Caco-2 (cell line): Measurements from ENCODE around the gene LY9. TPM values are rescaled to one million over a fixed set of nuclear protein-coding genes. Genes with fewer than 3 reads are reported as not detected.

ENCODE experiments used
- BruUV-seq: library from RNA; stranded (reverse); fragments of 400-500 nt; replicated peaks from 2 replicates; lab custom pipeline; 2021; lab: Mats Ljungman, UMichigan
- CTCF ChIA-PET: fragments of 300-600 bp; sonication (Branson Sonifier 250); formaldehyde crosslinking; loops from one replicate; lab custom pipeline; 2022; ENCODE audit warnings: antibody characterized with exemption; lab: Charles Lee
- POLR2A ChIA-PET: fragments of 300-600 bp; sonication (Branson Sonifier 250); formaldehyde crosslinking; loops from one replicate; lab custom pipeline; 2022; ENCODE audit warnings: antibody characterized with exemption; lab: Charles Lee
- DNase-seq, 2 experiments: peaks; one replicate each; pipeline versions ENCODE4 v3.0.0 to v3.0.0-alpha.2; 2020 to 2022
- H3K27me3 ChIP-seq: replicated peaks from 2 replicates; pipeline ENCODE4 v1.6.0; 2011; ENCODE audit warnings: low read length; ENCODE audit not compliant: control insufficient read depth, insufficient read depth
- H3K36me3 ChIP-seq: 2 replicates; pipeline ENCODE4 v1.5.1; 2011; ENCODE audit warnings: low read length; ENCODE audit not compliant: control insufficient read depth, insufficient read depth
- H3K4me1 ChIP-seq: fragments of 250-450 bp; sonication (Bioruptor Pico); 2 replicates; pipeline ENCODE4 v1.5.1; 2020; ENCODE audit warnings: mild to moderate bottlenecking
- H3K4me3 ChIP-seq: 2 replicates; pipeline ENCODE4 v1.5.1; 2011; ENCODE audit warnings: low read depth, mild to moderate bottlenecking, control low read depth, low read length
- H3K9me3 ChIP-seq: fragments of 250-450 bp; sonication (Bioruptor Pico); 2 replicates; pipeline ENCODE4 v1.5.1; 2020; ENCODE audit warnings: mild to moderate bottlenecking, moderate library complexity
- H3K27ac Mint-ChIP-seq: one replicate; pipeline ENCODE4 v1.8.0; 2022; ENCODE audit warnings: mixed read lengths; ENCODE audit not compliant: unreplicated experiment
- H3K27me3 Mint-ChIP-seq: one replicate; pipeline ENCODE4 v1.8.0; 2022; ENCODE audit warnings: mixed read lengths; ENCODE audit not compliant: insufficient read depth, unreplicated experiment
- H3K36me3 Mint-ChIP-seq: one replicate; pipeline ENCODE4 v1.8.0; 2022; ENCODE audit warnings: mild to moderate bottlenecking, mixed read lengths; ENCODE audit not compliant: insufficient read depth, unreplicated experiment
- H3K4me1 Mint-ChIP-seq: one replicate; pipeline ENCODE4 v1.8.0; 2022; ENCODE audit warnings: low read depth, mixed read lengths; ENCODE audit not compliant: unreplicated experiment
- H3K4me3 Mint-ChIP-seq: one replicate; pipeline ENCODE4 v1.8.0; 2022; ENCODE audit warnings: mild to moderate bottlenecking, moderate library complexity, mixed read lengths; ENCODE audit not compliant: unreplicated experiment
- H3K9me3 Mint-ChIP-seq: one replicate; pipeline ENCODE4 v1.8.0; 2022; ENCODE audit warnings: mixed read lengths; ENCODE audit not compliant: unreplicated experiment
- CTCF ChIP-seq, 2 experiments: fragments of 200-600 bp in 1 of 2; IDR thresholded peaks; 1 replicate in 1 of 2; 2 replicates in 1 of 2; pipeline versions ENCODE4 v1.5.1 to v1.8.0; 2011 to 2022; ENCODE audit warnings: antibody characterized with exemption in 1 of 2, control low read depth in 1 of 2, inconsistent platforms in 1 of 2, low read depth in 1 of 2, low read length in 1 of 2, mild to moderate bottlenecking in 1 of 2, moderate library complexity in 1 of 2; ENCODE audit not compliant: insufficient read depth in 1 of 2, severe bottlenecking in 1 of 2, unreplicated experiment in 1 of 2
- intact Hi-C: fragments of 100-400 bp; cut with micrococcal nuclease; formaldehyde crosslinking; loops from one replicate; pipeline ENCODE4 v1.10.0; 2022; ENCODE audit not compliant: unreplicated experiment
- total RNA-seq: library from RNA; stranded (reverse); gene quantifications from 2 replicates; pipeline ENCODE4 v1.2.3, GENCODE V29; 2022

Gene LY9
- total RNA-seq, 1 experiment from 2014 or later = not detected

- no peak overlapping the region for H3K4me3 ChIP-seq
- no peak for DNase-seq
- H3K4me1 ChIP-seq = no peaks in the 10 kb centered on the region
- no peaks in the 10 kb centered on the region for H3K36me3 Mint-ChIP-seq
- H3K4me1 Mint-ChIP-seq = no peaks in the 10 kb centered on the region
- no peak overlapping the region for H3K27ac Mint-ChIP-seq
- H3K4me3 Mint-ChIP-seq = no peak overlapping the region
- POLR2A ChIA-PET = no interaction called here
- intact Hi-C loops = no loop called here
- no TSS peak for BruUV-seq
- no peaks in the 10 kb centered on the region for H3K36me3 ChIP-seq
- H3K9me3 ChIP-seq = peaks cover 3% of the 10 kb centered on the region; the same call in 1 of the 2 replicates
- TF ChIP-seq CTCF (IDR thresholded peaks at IDR 0.05; ENCODE audit: insufficient read depth in 1 of 2, low read depth in 1 of 2, low read length in 1 of 2, severe bottlenecking in 1 of 2, unreplicated experiment in 1 of 2) = no peak
- H3K9me3 Mint-ChIP-seq = no peaks in the 10 kb centered on the region
- peaks cover 5% of the 10 kb centered on the region for H3K27me3 Mint-ChIP-seq
- no peaks in the 10 kb centered on the region for H3K27me3 ChIP-seq
- CTCF ChIA-PET = interaction anchor here (0.6 kb wide), 1 partner anchor 10 kb away, joined by 3 read pairs; no protein-coding TSS in a partner anchor
These were observed 40.5 kb upstream of the LY9 start for GRCh38 chr1:160755461-160755860.

GRCh38 chr1:160755911-160756848 is 39.8 kb upstream of the LY9 start:
- ChIA-PET CTCF (no interaction called here), POLR2A (no interaction called here)
- TF ChIP-seq CTCF (IDR thresholded peaks at IDR 0.05; ENCODE audit: insufficient read depth in 1 of 2, low read depth in 1 of 2, low read length in 1 of 2, severe bottlenecking in 1 of 2, unreplicated experiment in 1 of 2) = no peak
- no peak overlapping the region for H3K27ac Mint-ChIP-seq
- H3K9me3 Mint-ChIP-seq = no peaks in the 10 kb centered on the region
- no peak for DNase-seq
- BruUV-seq = no TSS peak
- no peaks in the 10 kb centered on the region for H3K36me3 ChIP-seq
- no peak overlapping the region for H3K4me3 Mint-ChIP-seq
- no peaks in the 10 kb centered on the region for H3K36me3 Mint-ChIP-seq
- H3K4me1 ChIP-seq = no peaks in the 10 kb centered on the region
- H3K4me1 Mint-ChIP-seq = no peaks in the 10 kb centered on the region
- peaks cover 5% of the 10 kb centered on the region for H3K27me3 Mint-ChIP-seq
- H3K27me3 ChIP-seq = no peaks in the 10 kb centered on the region
- peaks cover 3% of the 10 kb centered on the region; the same call in 1 of the 2 replicates for H3K9me3 ChIP-seq
- no peak overlapping the region for H3K4me3 ChIP-seq
- intact Hi-C loops = no loop called here

- peaks cover 3% of the 10 kb centered on the region; the same call in 1 of the 2 replicates for H3K9me3 ChIP-seq
These were observed 39.1 kb upstream of the LY9 start for GRCh38 chr1:160756849-160757201.

More at GRCh38 chr1:160756849-160757201, 39.1 kb upstream of the LY9 start:
- H3K4me3 ChIP-seq = no peak overlapping the region
- Mint-ChIP-seq H3K4me3 (no peak overlapping the region), H3K27ac (no peak overlapping the region), H3K9me3 (no peaks in the 10 kb centered on the region), H3K27me3 (peaks cover 5% of the 10 kb centered on the region), H3K36me3 (no peaks in the 10 kb centered on the region), H3K4me1 (no peaks in the 10 kb centered on the region)
- no peaks in the 10 kb centered on the region for H3K4me1 ChIP-seq
- intact Hi-C loops = no loop called here
- H3K36me3 ChIP-seq = no peaks in the 10 kb centered on the region
- CTCF ChIA-PET = no interaction called here
- H3K27me3 ChIP-seq = no peaks in the 10 kb centered on the region
- DNase-seq = no peak
- POLR2A ChIA-PET = no interaction called here
- BruUV-seq = no TSS peak
- TF ChIP-seq CTCF (IDR thresholded peaks at IDR 0.05; ENCODE audit: insufficient read depth in 1 of 2, low read depth in 1 of 2, low read length in 1 of 2, severe bottlenecking in 1 of 2, unreplicated experiment in 1 of 2) = no peak
